Stimulated activated naive CD4-positive, alpha-beta T cell treated with Interleukin-2 at 50 U/mL for 16 hours (primary cell): ENCODE data around the gene IFNA21.
"Not testable (repeated sequence)": the region's sequence is repeated elsewhere in the genome, so short reads cannot be mapped to it uniquely, and the experiment has no call there.

ENCODE experiments used
- DNase-seq: peaks from one replicate; lab custom pipeline; 2025; lab: John Stamatoyannopoulos, UW

Gene IFNA21

GRCh38 chr9:21141427-21141882 is 25.0 kb downstream of the IFNA21 start, which contains the start of gene IFNW1:
Gene IFNW1, minus strand, starts transcription at chr9:21141832. Its CDS starts 262 bp downstream, at chr9:21141570.
- no peak for DNase-seq

GRCh38 chr9:21137020-21137419 is 29.4 kb downstream of the IFNA21 start:
- DNase-seq = no peak

GRCh38 chr9:21135736-21136135 is 30.7 kb downstream of the IFNA21 start:
- DNase-seq = no peak

- DNase-seq = not testable (repeated sequence)
These were observed 38.3 kb downstream of the IFNA21 start for GRCh38 chr9:21128186-21128585.

GRCh38 chr9:21121595-21122251 is 44.7 kb downstream of the IFNA21 start:
- no peak for DNase-seq

- no peak for DNase-seq
These were observed 45.4 kb downstream of the IFNA21 start for GRCh38 chr9:21121079-21121478.

- no peak for DNase-seq
These were observed 47.2 kb downstream of the IFNA21 start for GRCh38 chr9:21119093-21119770.
